ENCODE results near the gene CABP2.
"Not testable (repeated sequence)": the region's sequence is repeated elsewhere in the genome, so short reads cannot be mapped to it uniquely, and the experiment has no call there.

Gene CABP2

GRCh38 chr11:67522844-67523555 lies at the start of gene CABP2:
CABP2 (minus strand) TSS chr11:67523446; CDS start chr11:67523326, 120 bp downstream.
- no peak for TF ChIP-seq CTCF (IDR thresholded peaks at IDR 0.05)
- no peak for TF ChIP-seq ZFX (IDR thresholded peaks at IDR 0.05; ENCODE audit: borderline replicate concordance)
- no peak within 1 kb of the TSS for H3K27ac ChIP-seq

GRCh38 chr11:67572747-67573419 lies 49.6 kb upstream of the CABP2 start:
- no peak for TF ChIP-seq ZFX (IDR thresholded peaks at IDR 0.05; ENCODE audit: borderline replicate concordance)
- peak; percentile 92 for TF ChIP-seq CTCF (IDR thresholded peaks at IDR 0.05)
- H3K27ac ChIP-seq, result no peak overlapping the region

GRCh38 chr11:67572305-67572704 lies 49.1 kb upstream of the CABP2 start:
- TF ChIP-seq ZFX (IDR thresholded peaks at IDR 0.05; ENCODE audit: borderline replicate concordance) (no peak), CTCF (IDR thresholded peaks at IDR 0.05) (no peak)
- no peak overlapping the region for H3K27ac ChIP-seq

- TF ChIP-seq CTCF (IDR thresholded peaks at IDR 0.05) (no peak), ZFX (IDR thresholded peaks at IDR 0.05; ENCODE audit: borderline replicate concordance) (no peak)
- H3K27ac ChIP-seq, result no peak overlapping the region
Observed at GRCh38 chr11:67571443-67571842, 48.2 kb upstream of the CABP2 start.

- H3K27ac ChIP-seq, result no peak overlapping the region
- no peak for TF ChIP-seq ZFX (IDR thresholded peaks at IDR 0.05; ENCODE audit: borderline replicate concordance)
- TF ChIP-seq CTCF (IDR thresholded peaks at IDR 0.05), result no peak
Observed at GRCh38 chr11:67564230-67564629, 41.0 kb upstream of the CABP2 start.

- H3K27ac ChIP-seq, result not testable (repeated sequence)
Observed at GRCh38 chr11:67563705-67564114, 40.5 kb upstream of the CABP2 start.

GRCh38 chr11:67562963-67563704 lies 39.9 kb upstream of the CABP2 start:
- TF ChIP-seq CTCF (IDR thresholded peaks at IDR 0.05) (no peak), ZFX (IDR thresholded peaks at IDR 0.05; ENCODE audit: borderline replicate concordance) (no peak)

More at GRCh38 chr11:67562963-67563704, 39.9 kb upstream of the CABP2 start:
- no peak overlapping the region for H3K27ac ChIP-seq

Measured in 22Rv1 (cell line).